Neutrophil (primary cell): Measurements from ENCODE around the gene PXDC1.
"Not testable (repeated sequence)": the region's sequence is repeated elsewhere in the genome, so short reads cannot be mapped to it uniquely, and the experiment has no call there.

Experiments used
- H3K27ac ChIP-seq: fragments of 200-600 bp; sonication (generic); 2 replicates; pipeline ENCODE4 v1.5.1; 2016; ENCODE audit warnings: mild to moderate bottlenecking, moderate library complexity
- H3K27me3 ChIP-seq: fragments of 200-600 bp; sonication (generic); 2 replicates; pipeline ENCODE4 v1.6.0; 2016; ENCODE audit warnings: mild to moderate bottlenecking
- H3K36me3 ChIP-seq: fragments of 200-600 bp; sonication (generic); 2 replicates; pipeline ENCODE4 v1.5.1; 2017
- H3K4me1 ChIP-seq, 2 experiments: fragments of 200-600 bp in 1 of 2; sonication (generic) in 1 of 2; 1 replicate in 1 of 2; 2 replicates in 1 of 2; pipeline versions ENCODE4 v1.5.1 to v1.6.1; 2013 to 2016; ENCODE audit warnings: low read depth in 1 of 2, low read length in 1 of 2, mild to moderate bottlenecking in 1 of 2, moderate library complexity in 1 of 2; ENCODE audit not compliant: control insufficient read depth in 1 of 2, insufficient read depth in 1 of 2
- H3K4me3 ChIP-seq, 2 experiments: fragments of 200-600 bp in 1 of 2; sonication (generic) in 1 of 2; 1 replicate in 1 of 2; 2 replicates in 1 of 2; pipeline ENCODE4 v1.5.1; 2013 to 2016; ENCODE audit warnings: low read depth in 1 of 2, low read length in 1 of 2, mild to moderate bottlenecking in 1 of 2, moderate library complexity in 1 of 2
- H3K9me3 ChIP-seq: fragments of 200-600 bp; sonication (generic); 2 replicates; pipeline ENCODE4 v1.5.1; 2016
- CTCF ChIP-seq: fragments of 200-600 bp; sonication (generic); IDR thresholded peaks from 2 replicates; pipeline ENCODE4 v1.5.1; 2016; ENCODE audit warnings: antibody characterized with exemption

Gene PXDC1

DNA sequence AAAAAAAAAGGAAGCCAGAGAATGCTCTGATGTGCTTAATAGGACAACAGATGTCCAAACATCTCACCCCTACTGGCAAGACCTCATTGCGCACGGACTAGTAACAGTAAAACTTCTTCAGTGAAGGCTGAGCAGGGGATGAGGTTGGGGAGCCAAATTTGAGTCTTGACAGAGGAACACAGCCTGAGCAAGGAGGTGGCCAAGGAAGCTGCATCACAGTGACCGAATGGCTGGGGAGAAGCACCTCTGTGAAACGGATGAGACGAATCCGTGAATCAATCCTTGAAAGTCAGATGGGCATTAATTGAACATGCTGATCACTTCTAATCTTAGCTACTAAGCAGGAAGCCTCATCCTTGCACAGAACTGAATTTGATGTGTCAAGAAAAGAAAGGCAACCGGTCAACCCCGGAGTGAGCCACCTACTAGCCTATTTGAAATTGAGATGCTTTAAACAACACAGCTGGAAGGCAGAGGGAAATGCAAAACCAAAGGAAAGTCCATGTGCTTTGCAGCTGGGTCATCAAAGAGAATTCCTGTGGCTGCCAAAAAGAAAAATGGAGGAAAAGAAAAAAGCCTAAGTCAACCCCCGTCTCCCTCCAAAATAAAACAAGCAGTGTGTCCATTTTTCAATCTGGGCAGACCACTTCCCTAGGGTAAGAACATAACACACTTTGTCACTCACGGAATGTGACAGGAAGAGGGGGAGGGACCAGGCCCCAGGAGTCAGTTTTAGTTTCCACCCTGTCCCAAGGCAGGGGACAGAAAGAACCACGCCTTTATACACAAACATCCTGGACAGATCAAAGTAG is 29.5 kb downstream of the PXDC1 start:
- Histone ChIP-seq H3K4me3 (no peak overlapping the region), H3K9me3 (no peaks in the 10 kb centered on the region), H3K36me3 (peaks cover 9% of the 10 kb centered on the region), H3K27ac (no peak overlapping the region), H3K4me1 (no peaks in the 10 kb centered on the region), H3K27me3 (no peaks in the 10 kb centered on the region)
- no peak for TF ChIP-seq CTCF

DNA sequence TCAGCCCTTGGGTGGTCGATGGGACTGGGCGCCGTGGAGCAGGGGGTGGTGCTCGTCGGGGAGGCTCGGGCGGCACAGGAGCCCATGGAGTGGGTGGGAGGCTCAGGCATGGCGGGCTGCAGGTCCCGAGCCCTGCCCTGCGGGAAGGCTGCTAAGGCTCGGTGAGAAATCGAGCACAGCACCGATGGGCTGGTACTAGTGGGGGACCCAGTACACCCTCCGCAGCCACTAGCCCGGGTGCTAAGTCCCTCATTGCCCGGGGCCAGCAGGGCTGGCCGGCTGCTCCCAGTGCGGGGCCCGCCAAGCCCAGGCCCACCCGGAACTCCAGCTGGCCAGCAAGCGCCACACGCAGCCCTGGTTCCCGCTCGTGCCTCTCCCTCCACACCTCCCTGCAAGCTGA is 30.7 kb downstream of the PXDC1 start:
- not testable (repeated sequence) for H3K36me3 ChIP-seq, H3K4me1 ChIP-seq, H3K9me3 ChIP-seq, H3K27ac ChIP-seq, H3K27me3 ChIP-seq, H3K4me3 ChIP-seq

DNA sequence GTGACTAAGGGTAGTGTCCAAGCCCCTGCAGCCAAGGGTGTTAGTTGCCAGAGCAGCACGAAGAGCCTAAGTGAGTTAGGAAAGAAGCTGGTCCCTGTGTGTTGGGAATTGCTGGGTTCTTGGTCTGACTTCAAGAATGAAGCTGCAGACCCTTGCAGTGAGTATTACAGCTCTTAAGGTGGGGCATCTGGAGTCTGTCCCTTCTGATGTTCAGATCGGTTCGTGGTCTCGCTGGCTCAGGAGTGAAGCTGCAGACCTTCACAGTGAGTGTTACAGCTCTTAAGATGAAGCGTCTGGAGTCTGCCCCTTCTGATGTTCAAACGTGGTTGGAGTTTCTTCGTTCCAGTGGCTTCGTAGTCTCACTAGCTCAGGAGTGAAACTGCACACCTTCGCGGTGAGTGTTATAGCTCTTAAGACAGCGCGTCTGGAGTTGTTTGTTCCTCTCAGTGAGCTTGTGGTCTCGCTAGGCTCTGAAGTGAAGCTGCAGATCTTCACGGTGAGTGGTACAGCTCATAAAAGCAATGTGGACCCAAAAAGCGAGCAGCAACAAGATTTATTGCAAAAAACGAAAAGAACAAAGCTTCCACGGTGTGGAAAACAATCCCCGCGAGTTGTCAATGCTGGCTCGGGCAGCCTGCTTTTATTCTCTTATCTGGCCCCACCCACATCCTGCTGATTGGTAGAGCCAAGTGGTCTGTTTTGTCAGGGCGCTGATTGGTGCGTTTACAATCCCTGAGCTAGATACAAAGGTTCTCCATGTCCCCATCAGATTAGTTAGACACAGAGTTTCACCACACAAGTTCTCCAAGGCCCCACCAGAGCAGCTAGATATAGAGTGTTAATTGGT is 31.8 kb downstream of the PXDC1 start:
- Histone ChIP-seq H3K4me1 (no peaks in the 10 kb centered on the region), H3K4me3 (no peak overlapping the region), H3K9me3 (no peaks in the 10 kb centered on the region), H3K36me3 (peaks cover 9% of the 10 kb centered on the region), H3K27ac (no peak overlapping the region), H3K27me3 (no peaks in the 10 kb centered on the region)
- TF ChIP-seq CTCF: no peak

- Histone ChIP-seq H3K9me3 (no peaks in the 10 kb centered on the region), H3K4me1 (no peaks in the 10 kb centered on the region), H3K27me3 (no peaks in the 10 kb centered on the region), H3K4me3 (no peak overlapping the region), H3K27ac (no peak overlapping the region), H3K36me3 (peaks cover 5% of the 10 kb centered on the region)
- TF ChIP-seq CTCF: no peak
Measured at GRCh38 chr6:3718407-3718806, 33.1 kb downstream of the PXDC1 start.

GRCh38 chr6:3715285-3715684 is 36.2 kb downstream of the PXDC1 start:
- no peaks in the 10 kb centered on the region for H3K9me3 ChIP-seq
- TF ChIP-seq CTCF: no peak
- H3K27ac ChIP-seq: no peak overlapping the region
- H3K36me3 ChIP-seq: no peaks in the 10 kb centered on the region
- no peak overlapping the region for H3K4me3 ChIP-seq
- H3K27me3 ChIP-seq: no peaks in the 10 kb centered on the region
- no peaks in the 10 kb centered on the region for H3K4me1 ChIP-seq

DNA sequence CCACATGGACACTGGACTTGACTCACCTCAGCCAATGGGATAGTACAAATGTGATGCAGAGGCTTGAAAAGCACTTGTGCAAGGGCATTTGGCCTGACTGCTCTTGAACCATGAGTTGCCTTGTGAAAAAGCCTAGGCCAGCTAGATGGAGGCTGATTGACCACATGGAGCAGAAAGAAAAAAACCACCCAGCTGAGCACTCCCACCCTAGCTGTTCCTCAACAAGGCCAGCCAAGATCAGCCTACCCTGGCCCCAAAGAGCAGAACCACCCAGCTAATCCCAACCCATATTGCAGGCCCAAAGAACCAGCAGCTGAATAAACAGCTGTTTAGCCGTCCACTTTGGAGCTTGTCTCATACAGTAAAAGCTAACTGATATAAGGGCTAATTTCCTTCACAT is 36.7 kb downstream of the PXDC1 start:
- no peaks in the 10 kb centered on the region for H3K9me3 ChIP-seq
- no peaks in the 10 kb centered on the region for H3K27me3 ChIP-seq
- H3K36me3 ChIP-seq: no peaks in the 10 kb centered on the region
- no peak overlapping the region for H3K27ac ChIP-seq
- no peak overlapping the region for H3K4me3 ChIP-seq
- no peak for TF ChIP-seq CTCF
- H3K4me1 ChIP-seq: no peaks in the 10 kb centered on the region
